Hypothalamus (tissue), 51 donors: ENCODE measurements around the gene MLST8.

ENCODE experiments used
- DNase-seq, 51 donors: peaks; one replicate each; lab custom pipeline; 2025; lab: John Stamatoyannopoulos, UW

The MLST8 gene

DNA sequence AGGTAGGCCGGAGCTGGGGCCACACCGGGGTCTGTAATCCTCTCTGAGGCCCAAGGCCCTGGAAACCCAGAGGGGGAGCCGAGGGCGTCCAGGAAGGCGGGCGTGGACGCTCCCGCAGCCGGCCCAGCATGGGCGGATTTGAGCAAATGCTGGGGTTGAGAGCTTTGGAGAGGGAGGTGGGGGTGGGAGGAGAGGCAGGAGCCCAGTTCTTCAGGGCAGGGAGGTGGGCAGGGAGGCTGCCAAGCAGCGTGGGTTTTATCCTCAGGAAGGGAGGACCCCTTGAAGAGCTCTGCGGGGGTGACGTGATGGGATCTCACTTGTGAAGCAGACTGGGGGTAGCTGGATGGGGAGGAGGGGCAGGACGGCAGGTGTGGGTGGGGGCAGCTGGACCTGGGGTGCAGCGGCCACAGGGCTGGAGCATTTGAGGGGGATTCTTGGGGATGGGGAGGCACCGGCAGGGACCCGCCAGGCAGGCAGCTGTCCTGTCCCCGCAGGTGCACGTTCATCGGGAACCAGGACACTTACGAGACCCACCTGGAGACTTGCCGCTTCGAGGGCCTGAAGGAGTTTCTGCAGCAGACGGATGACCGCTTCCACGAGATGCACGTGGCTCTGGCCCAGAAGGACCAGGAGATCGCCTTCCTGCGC is 32.4 kb upstream of the MLST8 start:
- no peak for DNase-seq

DNA sequence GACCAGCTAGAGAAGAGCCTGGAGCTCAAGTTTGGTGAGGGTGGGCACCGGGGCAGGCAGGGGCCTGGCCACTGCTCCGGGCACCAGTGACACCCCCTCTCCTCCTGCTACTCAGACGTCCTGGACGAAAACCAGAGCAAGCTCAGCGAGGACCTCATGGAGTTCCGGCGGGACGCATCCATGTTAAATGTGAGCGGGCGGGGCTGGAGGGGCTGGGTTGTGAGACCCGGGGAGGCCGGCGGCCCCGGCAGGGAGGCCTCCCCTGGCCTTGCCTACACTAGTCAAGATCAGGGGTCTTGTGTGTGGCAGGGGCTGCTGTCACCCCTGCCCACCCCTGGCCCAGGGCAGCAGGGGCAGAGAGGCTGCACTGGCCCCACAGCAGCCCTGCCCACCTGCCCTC is 31.9 kb upstream of the MLST8 start:
- no peak for DNase-seq

DNA sequence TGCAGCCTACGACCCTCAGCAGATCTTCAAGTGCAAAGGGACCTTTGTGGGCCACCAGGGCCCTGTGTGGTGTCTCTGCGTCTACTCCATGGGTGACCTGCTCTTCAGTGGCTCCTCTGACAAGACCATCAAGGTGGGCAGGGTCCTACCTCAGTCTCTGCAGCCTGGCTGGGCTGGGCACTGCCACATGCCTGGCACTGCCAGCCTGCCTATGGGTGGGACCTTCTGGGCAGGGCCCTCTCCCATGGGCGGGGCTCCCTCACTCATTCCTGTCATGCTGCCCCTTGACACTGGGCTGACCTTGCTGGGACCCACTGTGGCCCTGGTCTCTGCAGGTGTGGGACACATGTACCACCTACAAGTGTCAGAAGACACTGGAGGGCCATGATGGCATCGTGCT is 31.3 kb upstream of the MLST8 start:
- DNase-seq, result no peak

DNA sequence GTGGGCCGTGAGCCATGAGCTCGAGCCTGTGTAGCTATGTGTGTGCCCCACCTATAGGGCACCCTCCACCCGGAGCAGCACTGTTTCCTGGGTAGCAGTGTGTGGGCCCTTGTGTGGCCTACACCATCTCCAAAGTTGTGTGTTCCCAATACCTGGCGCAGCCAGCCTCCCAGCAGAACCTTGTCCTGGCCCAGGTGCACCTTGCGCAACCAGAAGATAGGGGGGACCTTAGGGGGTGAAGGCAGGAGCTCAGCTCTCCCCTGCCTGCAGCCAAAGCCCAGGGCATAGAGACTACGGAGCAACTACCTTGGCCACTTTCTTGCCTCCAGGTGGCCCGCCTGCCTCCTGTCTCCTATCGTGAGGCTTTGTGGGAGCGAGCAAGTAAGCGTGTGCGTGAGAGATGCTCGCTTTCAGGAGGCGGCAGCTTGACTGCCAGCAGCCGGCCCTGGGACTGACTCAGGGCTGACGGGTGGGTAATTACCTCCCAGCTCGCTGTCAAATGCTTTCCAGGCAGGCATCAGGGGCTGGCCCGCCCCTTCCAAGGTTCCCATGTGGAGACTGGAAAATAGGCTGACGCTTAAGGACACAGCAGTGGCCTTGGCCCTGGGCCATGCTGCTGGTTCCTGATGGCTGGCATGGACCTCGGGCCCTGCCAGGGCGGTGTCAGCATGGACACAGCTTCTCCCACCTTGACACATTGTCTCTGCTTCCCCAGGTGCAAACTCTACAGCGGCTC is 30.7 kb upstream of the MLST8 start:
- peak in 3 of 51 donors; percentile 12 to 60 (median 30) for DNase-seq

DNA sequence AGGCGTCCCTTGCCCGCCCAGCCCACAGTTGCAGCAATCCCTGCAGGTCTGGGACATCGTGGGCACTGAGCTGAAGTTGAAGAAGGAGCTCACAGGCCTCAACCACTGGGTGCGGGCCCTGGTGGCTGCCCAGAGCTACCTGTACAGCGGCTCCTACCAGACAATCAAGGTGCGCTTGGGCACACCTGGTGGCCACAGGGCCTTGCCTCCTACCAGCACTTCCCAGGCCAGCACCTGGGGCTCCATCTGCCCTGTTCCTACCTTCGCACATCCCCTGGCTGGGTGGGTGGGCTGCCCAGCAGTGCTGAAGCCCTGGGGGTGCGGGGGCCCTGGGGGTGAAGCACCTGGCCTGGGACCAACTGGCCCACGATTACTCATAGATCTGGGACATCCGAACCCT is 29.8 kb upstream of the MLST8 start:
- DNase-seq, result no peak

DNA sequence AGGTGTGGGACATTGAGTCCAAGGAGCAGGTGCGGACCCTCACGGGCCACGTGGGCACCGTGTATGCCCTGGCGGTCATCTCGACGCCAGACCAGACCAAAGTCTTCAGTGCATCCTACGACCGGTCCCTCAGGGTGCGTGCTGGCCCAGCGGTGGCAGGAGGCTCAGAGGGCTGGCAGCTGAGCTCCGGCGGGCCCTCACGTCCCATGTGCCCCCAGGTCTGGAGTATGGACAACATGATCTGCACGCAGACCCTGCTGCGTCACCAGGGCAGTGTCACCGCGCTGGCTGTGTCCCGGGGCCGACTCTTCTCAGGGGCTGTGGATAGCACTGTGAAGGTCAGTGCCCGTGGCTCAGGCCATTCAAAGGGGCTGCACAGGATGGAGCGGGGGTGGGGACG is 29.2 kb upstream of the MLST8 start:
- no peak for DNase-seq

- DNase-seq, result no peak
Measured at GRCh38 chr16:2177101-2177500, 28.2 kb upstream of the MLST8 start.

DNA sequence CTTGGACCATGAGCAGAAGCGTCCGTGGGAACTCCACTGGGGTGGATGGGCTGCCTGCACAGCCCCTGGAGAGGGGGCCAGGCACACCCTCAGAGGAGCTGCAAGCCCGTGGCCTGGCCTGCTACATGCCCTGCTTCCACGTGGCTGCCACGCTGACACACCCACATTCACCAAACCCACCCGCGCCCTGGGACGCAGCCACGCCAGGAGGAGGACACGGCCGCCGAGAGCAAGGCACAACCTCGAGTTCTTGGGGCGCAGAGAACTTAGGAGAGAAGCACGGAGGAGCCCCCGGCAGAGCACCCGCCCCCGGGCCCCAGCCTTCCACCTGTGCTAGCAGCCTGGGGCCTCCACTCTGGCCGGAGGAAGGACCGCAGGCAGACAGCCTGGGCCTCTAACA is 27.7 kb upstream of the MLST8 start:
- DNase-seq, result no peak

GRCh38 chr16:2178321-2179106 is 26.7 kb upstream of the MLST8 start:
- peak in 1 of 51 donors; percentile 31 for DNase-seq

DNA sequence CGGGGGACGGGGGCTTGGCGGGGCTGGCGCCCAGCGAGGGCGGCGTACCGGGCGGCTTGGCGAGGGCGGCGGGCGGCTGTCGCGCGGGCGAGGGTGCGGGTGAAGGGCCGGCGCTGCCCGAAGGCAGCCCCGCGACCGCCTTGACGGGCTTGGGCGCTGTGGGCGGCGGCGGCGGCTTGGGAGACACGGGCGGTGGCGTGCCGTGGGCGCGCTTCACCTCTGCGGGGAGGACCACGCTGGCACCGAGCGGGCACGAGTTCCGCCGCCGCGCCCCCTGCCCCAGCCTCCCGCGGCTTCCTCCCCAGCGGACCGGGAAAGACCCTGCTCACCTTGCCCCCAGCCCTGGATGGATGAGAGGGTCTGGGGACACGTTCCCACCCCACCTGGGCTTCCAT is 26.1 kb upstream of the MLST8 start:
- DNase-seq, result no peak

- no peak for DNase-seq
Measured at GRCh38 chr16:2179576-2179975, 25.7 kb upstream of the MLST8 start.

DNA sequence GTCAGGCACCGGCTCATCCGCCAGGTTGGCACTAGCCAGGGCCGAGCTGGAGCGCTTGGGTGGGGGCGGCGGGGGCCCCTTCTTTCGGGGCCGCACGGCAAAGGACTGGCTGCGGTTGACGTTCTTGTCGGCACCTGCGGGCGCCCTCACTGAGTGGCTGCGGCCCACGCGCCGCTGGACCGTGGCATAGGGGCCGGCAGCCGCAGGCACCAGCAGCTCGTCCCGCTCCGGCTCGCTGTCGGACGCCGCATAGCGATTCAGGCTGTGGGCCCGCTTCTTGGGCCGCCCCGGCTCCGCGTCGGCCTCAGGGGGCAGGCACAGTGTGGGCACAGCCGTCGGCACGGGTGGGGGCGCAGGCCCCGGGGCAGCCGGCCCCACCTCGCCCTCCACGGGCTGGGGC is 24.8 kb upstream of the MLST8 start:
- no peak for DNase-seq

DNA sequence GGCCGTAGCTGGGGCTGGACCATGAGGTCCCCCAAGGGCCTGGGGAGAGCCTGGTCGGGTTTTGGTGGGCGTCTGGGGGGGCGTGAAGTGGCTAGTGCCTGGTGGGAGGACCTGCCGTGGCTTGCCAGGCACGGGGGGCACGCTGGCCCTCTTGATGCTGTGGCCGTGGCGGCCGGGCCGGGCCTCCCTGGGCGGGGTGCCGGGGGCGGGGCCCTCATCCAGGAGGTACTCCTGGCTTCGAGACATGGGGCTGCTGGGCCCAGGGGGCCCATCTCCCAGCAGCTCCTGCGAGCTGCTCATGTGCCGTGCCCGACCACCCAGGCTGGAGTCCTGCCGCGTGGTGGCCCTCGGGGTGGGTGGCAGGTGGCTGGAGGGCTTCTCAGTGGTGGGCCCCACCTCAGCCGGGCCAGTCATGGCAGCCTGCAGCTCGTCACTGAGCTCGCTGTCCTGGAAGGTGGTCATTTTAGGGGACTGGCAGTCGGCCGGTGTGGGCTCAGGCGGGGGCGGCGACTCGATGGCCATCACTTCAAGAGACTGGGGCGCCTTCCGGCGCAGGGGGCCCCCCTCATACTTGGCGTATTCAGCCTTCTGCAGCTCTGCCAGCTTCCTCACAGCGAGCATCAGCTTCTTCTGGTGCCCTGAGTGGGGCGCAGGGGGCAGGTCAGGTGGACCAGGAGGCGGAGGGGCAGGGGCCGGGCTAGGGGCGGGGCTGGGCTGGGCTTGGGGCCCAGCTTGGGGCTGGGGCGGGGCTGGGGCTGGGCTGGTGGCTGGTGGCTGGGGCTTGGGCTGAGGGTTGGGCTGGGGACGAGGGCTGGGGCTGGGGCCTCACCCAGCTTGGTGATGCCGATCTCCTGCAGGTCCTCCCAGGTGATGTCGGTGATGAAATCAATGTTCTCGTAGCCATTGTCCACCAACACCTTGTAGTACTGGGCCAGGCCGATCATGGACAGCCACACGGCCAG is 24.0 kb upstream of the MLST8 start:
- DNase-seq, result no peak

- DNase-seq, result no peak
Measured at GRCh38 chr16:2181952-2182351, 23.3 kb upstream of the MLST8 start.

DNA sequence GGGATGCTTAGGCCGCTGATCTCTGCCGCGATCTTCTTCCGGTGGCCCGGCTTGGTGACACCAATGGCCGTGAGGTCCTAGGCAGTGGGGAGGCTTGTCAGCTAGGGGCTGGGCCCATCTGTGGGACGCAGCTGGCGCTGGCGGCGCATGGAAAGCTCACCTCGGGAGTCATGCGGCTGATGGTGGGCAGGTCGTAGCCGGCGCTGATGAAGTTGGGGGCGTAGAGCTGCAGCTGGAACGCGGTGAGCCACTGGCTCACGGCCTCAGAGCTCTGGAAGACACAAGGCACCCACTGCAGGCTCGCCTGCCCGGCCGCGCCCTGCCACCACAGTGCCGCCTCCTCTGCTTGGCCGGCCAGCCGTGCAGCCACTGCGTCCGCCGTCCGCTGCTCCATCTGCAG is 21.6 kb upstream of the MLST8 start:
- no peak for DNase-seq

GRCh38 chr16:2184346-2184745 is 20.9 kb upstream of the MLST8 start:
- no peak for DNase-seq

DNA sequence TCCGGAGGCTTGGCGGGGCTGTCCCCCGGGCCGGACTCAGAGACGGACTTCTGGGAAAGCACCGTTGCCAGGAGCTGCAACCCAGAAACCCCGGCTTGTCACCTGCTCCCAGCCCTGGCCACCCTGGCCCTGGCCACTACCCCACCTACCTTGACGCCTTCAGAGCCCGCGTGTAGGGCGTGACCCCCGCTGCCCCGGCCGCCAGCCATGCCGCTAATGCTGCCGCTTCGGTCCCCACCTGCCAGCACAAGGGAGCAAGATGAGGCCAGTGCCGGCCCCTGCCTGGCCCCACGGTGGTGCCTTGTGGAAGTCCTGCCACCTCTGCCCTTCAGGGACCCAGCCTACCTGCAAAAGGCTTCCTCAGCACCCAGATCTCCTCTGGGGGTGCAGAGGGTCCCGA is 20.3 kb upstream of the MLST8 start:
- DNase-seq, result no peak

GRCh38 chr16:2186064-2186463 is 19.2 kb upstream of the MLST8 start:
- DNase-seq, result no peak

DNA sequence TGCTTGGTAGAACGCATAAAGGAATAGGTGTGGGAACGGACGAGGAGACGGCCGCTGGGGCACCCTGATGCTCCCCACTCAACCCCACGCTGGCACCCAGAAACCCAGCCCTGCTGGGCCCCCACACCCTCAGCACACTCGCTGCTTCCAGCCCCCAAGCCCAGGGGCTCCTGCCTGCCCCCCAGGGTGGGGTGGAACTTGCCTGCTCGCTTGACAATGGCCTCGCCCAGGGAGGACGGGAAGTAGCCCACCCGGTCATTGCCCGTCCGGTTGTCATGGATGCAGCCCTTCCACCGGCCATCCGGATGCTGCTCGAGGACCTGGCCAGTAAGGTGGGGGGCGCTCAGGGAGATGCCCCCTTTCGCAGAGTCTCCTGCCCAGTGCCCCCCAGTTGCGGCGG is 18.7 kb upstream of the MLST8 start:
- no peak for DNase-seq

- DNase-seq, result no peak
Measured at GRCh38 chr16:2187212-2187611, 18.0 kb upstream of the MLST8 start.

GRCh38 chr16:2188395-2188794 is 16.9 kb upstream of the MLST8 start:
- no peak for DNase-seq
